SK-N-SH (cell line): Measurements from ENCODE around the gene ORM1. TPM values are rescaled to one million over a fixed set of nuclear protein-coding genes. Genes with fewer than 3 reads are reported as not detected.

Experiments
- CTCF ChIA-PET: fragments of 300-600, 350-600 bp; formaldehyde crosslinking; extraction: SDS; loops from one replicate; lab custom pipeline; 2021; lab: Yijun Ruan, JAX
- POLR2A ChIA-PET: fragments of 350-600 bp; sonication (Branson Sonifier 250); formaldehyde crosslinking; extraction: SDS; loops from one replicate; lab custom pipeline; 2020; ENCODE audit warnings: antibody characterized with exemption, inconsistent platforms; lab: Yijun Ruan, JAX
- DNase-seq: peaks from one replicate; pipeline ENCODE4 v3.0.0; 2012
- H2AFZ ChIP-seq: fragments of 200-600 bp; sonication (generic); 2 replicates; pipeline ENCODE4 v1.8.1; 2016; ENCODE audit warnings: antibody characterized with exemption, mild to moderate bottlenecking, low read depth
- H3F3A ChIP-seq: fragments of 200-600 bp; sonication (generic); replicated peaks from 2 replicates; pipeline ENCODE3; 2016; ENCODE audit warnings: antibody characterized with exemption, mild to moderate bottlenecking; ENCODE audit not compliant: insufficient read depth
- H3K27ac ChIP-seq, 2 experiments: fragments of 200-500 bp in 1 of 2; fragments of 200-600 bp in 1 of 2; sonication (Bioruptor generic) in 1 of 2; sonication (generic), shearing (Covaris generic) in 1 of 2; 2 replicates each; pipeline versions ENCODE4 v1.5.1 to v1.6.1; 2014 to 2016; ENCODE audit warnings: low read depth in 2 of 2, inconsistent platforms in 1 of 2, low read length in 1 of 2, mild to moderate bottlenecking in 1 of 2, mixed read lengths in 1 of 2
- H3K27me3 ChIP-seq: fragments of 200-600 bp; sonication (generic), shearing (Covaris generic); 2 replicates; pipeline ENCODE4 v1.6.1; 2016; ENCODE audit warnings: mixed run types; ENCODE audit not compliant: insufficient read depth
- H3K36me3 ChIP-seq, 2 experiments: fragments of 200-500 bp in 1 of 2; fragments of 200-600 bp in 1 of 2; sonication (Bioruptor generic) in 1 of 2; sonication (generic) in 1 of 2; replicated peaks in 1 of 2; 2 replicates each; pipeline versions ENCODE3 to v1.5.1; 2014 to 2016; ENCODE audit warnings: low read length in 1 of 2, mild to moderate bottlenecking in 1 of 2; ENCODE audit not compliant: insufficient read depth in 2 of 2, control insufficient read depth in 1 of 2
- H3K4me1 ChIP-seq, 2 experiments: fragments of 200-500 bp in 1 of 2; fragments of 200-600 bp in 1 of 2; sonication (Bioruptor generic) in 1 of 2; sonication (generic), shearing (Covaris generic) in 1 of 2; 2 replicates each; pipeline versions ENCODE4 v1.5.1 to v1.6.1; 2014 to 2016; ENCODE audit warnings: low read depth in 1 of 2, low read length in 1 of 2, mixed run types in 1 of 2; ENCODE audit not compliant: insufficient read depth in 2 of 2, control insufficient read depth in 1 of 2
- H3K4me2 ChIP-seq: fragments of 200-600 bp; sonication (generic), shearing (Covaris generic); 2 replicates; pipeline ENCODE4 v1.6.1; 2017; ENCODE audit warnings: mixed run types
- H3K4me3 ChIP-seq, 2 experiments: fragments of 200-500 bp in 1 of 2; fragments of 200-600 bp in 1 of 2; sonication (Bioruptor generic) in 1 of 2; sonication (generic), shearing (Covaris generic) in 1 of 2; 2 replicates each; pipeline versions ENCODE4 v1.5.1 to v1.8.1; 2014 to 2016; ENCODE audit warnings: low read depth in 2 of 2, inconsistent platforms in 1 of 2, low read length in 1 of 2, mild to moderate bottlenecking in 1 of 2, mixed read lengths in 1 of 2, moderate library complexity in 1 of 2
- H3K79me2 ChIP-seq: fragments of 200-600 bp; sonication (generic); 2 replicates; pipeline ENCODE4 v1.8.1; 2017; ENCODE audit warnings: mild to moderate bottlenecking; ENCODE audit not compliant: insufficient read depth
- H3K9ac ChIP-seq: fragments of 200-600 bp; sonication (generic); 2 replicates; pipeline ENCODE4 v1.6.1; 2017; ENCODE audit warnings: mixed run types
- H3K9me2 ChIP-seq: fragments of 200-600 bp; sonication (generic); 2 replicates; pipeline ENCODE4 v1.6.1; 2017; ENCODE audit warnings: mixed run types
- H3K9me3 ChIP-seq: fragments of 200-600 bp; sonication (generic); 2 replicates; pipeline ENCODE4 v1.6.1; 2017; ENCODE audit warnings: mixed run types, mild to moderate bottlenecking, moderate library complexity
- H4K20me1 ChIP-seq: fragments of 200-600 bp; sonication (generic); 2 replicates; pipeline ENCODE4 v1.6.1; 2017; ENCODE audit warnings: mild to moderate bottlenecking, mixed run types; ENCODE audit not compliant: insufficient read depth
- CHD2 ChIP-seq: fragments of 150-350 bp; IDR thresholded peaks from 2 replicates; pipeline ENCODE4 v1.6.1; 2018; ENCODE audit warnings: low read length; ENCODE audit not compliant: partially characterized antibody
- ELF1 ChIP-seq: IDR thresholded peaks from 2 replicates; pipeline ENCODE4 v1.4.0; 2012
- EP300 ChIP-seq, 2 experiments: IDR thresholded peaks; 2 replicates each; pipeline versions ENCODE4 v1.4.0 to v1.6.1; 2012; ENCODE audit warnings: borderline replicate concordance in 1 of 2, low read depth in 1 of 2, low read length in 1 of 2
- FOSL2 ChIP-seq: IDR thresholded peaks from 2 replicates; pipeline ENCODE4 v1.4.0; 2012; ENCODE audit warnings: low read depth, mild to moderate bottlenecking, moderate library complexity, borderline replicate concordance
- FOXJ3 ChIP-seq: sonication (generic); formaldehyde crosslinking; IDR thresholded peaks from 2 replicates; pipeline ENCODE4 v1.5.1; 2020; ENCODE audit warnings: mild to moderate bottlenecking, missing genetic modification reagents
- FOXM1 ChIP-seq: IDR thresholded peaks from 2 replicates; pipeline ENCODE4 v1.4.0; 2012; ENCODE audit warnings: low read depth, mild to moderate bottlenecking
- GABPA ChIP-seq: IDR thresholded peaks from 2 replicates; pipeline ENCODE4 v1.4.0; 2012; ENCODE audit warnings: low read depth, mild to moderate bottlenecking
- JUND ChIP-seq: IDR thresholded peaks from 2 replicates; pipeline ENCODE4 v1.4.0; 2012
- MXI1 ChIP-seq: IDR thresholded peaks from 2 replicates; pipeline ENCODE4 v1.6.1; 2012; ENCODE audit warnings: mild to moderate bottlenecking, low read depth, low read length, improper control_type of control experiment
- NRF1 ChIP-seq: IDR thresholded peaks from 2 replicates; pipeline ENCODE4 v1.6.1; 2012; ENCODE audit warnings: low read depth, mild to moderate bottlenecking, low read length
- PBX3 ChIP-seq: IDR thresholded peaks from 2 replicates; pipeline ENCODE4; 2012
- RAD21 ChIP-seq: IDR thresholded peaks from 2 replicates; pipeline ENCODE4 v1.6.1; 2012; ENCODE audit warnings: mild to moderate bottlenecking, low read length
- RCOR1 ChIP-seq: fragments of 150-350 bp; IDR thresholded peaks from 2 replicates; pipeline ENCODE4 v1.6.1; 2017; ENCODE audit warnings: antibody characterized with exemption, low read length
- RFX5 ChIP-seq: IDR thresholded peaks from 2 replicates; pipeline ENCODE4 v1.6.1; 2012; ENCODE audit warnings: mild to moderate bottlenecking, improper control_type of control experiment, low read length
- TAF1 ChIP-seq: IDR thresholded peaks from 2 replicates; pipeline ENCODE4 v1.6.1; 2012; ENCODE audit warnings: low read depth, mild to moderate bottlenecking, low read length, moderate library complexity, borderline replicate concordance
- TCF12 ChIP-seq: IDR thresholded peaks from 2 replicates; pipeline ENCODE4 v1.4.0; 2012
- TEAD4 ChIP-seq: IDR thresholded peaks from 2 replicates; pipeline ENCODE4 v1.4.0; 2012; ENCODE audit warnings: mild to moderate bottlenecking, borderline replicate concordance; ENCODE audit not compliant: insufficient read depth
- USF2 ChIP-seq: fragments of 150-350 bp; IDR thresholded peaks from 2 replicates; pipeline ENCODE4 v1.6.1; 2017; ENCODE audit warnings: antibody characterized with exemption, low read length, low read depth, borderline replicate concordance
- YY1 ChIP-seq: IDR thresholded peaks from 2 replicates; pipeline ENCODE4 v1.4.0; 2012; ENCODE audit warnings: low read depth, mild to moderate bottlenecking
- WGBS: methylation state at CpG from one replicate; pipeline ENCODE4 v1.1.6; 2017; ENCODE audit warnings: low lambda C conversion rate; 5-methylcytosine and 5-hydroxymethylcytosine counted together
- polyA plus RNA-seq, 3 experiments: library from polyadenylated mRNA; depleted of rRNA; stranded (reverse); fragments of >200 nt; gene quantifications; 2 replicates each; pipeline ENCODE4 v1.2.3, GENCODE V29; 2012
- TF ChIP-seq, protein P1 (sequence below): IDR thresholded peaks from 2 replicates; pipeline ENCODE4 v1.6.1; 2012; ENCODE audit warnings: mild to moderate bottlenecking, low read depth, low read length, moderate library complexity

ORM1 gene
- polyA plus RNA-seq, 1 of the 3 experiments (the other 2 are of a cell fraction), result not detected

- Histone ChIP-seq H2AFZ (no peak overlapping the region), H3K4me3 (no peak overlapping the region), H3K9me2 (no peaks in the 10 kb centered on the region), H4K20me1 (no peaks in the 10 kb centered on the region), H3K27me3 (no peaks in the 10 kb centered on the region), H3K27ac (peak overlapping the region in 1 of 2 experiments; percentile 51; a peak in 2 of 4 replicates), H3K36me3 (no peaks in the 10 kb centered on the region), H3K9me3 (no peaks in the 10 kb centered on the region), H3K4me1 (peaks cover 8 to 28% of the 10 kb centered on the region in 2 experiments; a peak in 3 of 4 replicates), H3K9ac (no peak overlapping the region), H3K79me2 (no peaks in the 10 kb centered on the region), H3K4me2 (no peak overlapping the region), H3F3A (peaks cover 11% of the 10 kb centered on the region)
- DNase-seq, result no peak
- CTCF ChIA-PET, result interaction anchor here (1.2 to 4.5 kb wide), 5 partner anchors 9 to 197 kb away, joined by 3 to 33 read pairs (median 9); partner anchors contain the start of gene COL27A1
- POLR2A ChIA-PET, result no interaction called here
- WGBS, result 64% methylated on average over 14 of the region's 14 CpGs
- TF ChIP-seq JUND, result peak; percentile 63
- TF ChIP-seq FOSL2, result 0 out of 2 replicates have a peak, but pooled peaks have one; percentile 40
- TF ChIP-seq TCF12, result peak; percentile 54
- TF ChIP-seq NRF1, result no peak
- peak; percentile 60 for TF ChIP-seq PBX3
- no peak for TF ChIP-seq USF2
- TF ChIP-seq GABPA, result no peak
- no peak for TF ChIP-seq TAF1
- peak; percentile 46; the same call in 1 of the 2 replicates for TF ChIP-seq YY1
- TF ChIP-seq EP300 (IDR thresholded peaks at IDR 0.05; ENCODE audit: borderline replicate concordance in 1 of 2, low read depth in 1 of 2, low read length in 1 of 2), result peak in 1 of 2 experiments; percentile 16; a peak in 1 of 4 replicates
- TF ChIP-seq TEAD4, result 0 out of 2 replicates have a peak, but pooled peaks have one; percentile 14
Observed at GRCh38 chr9:114278881-114279570, 43.9 kb upstream of the ORM1 start.

GRCh38 chr9:114279693-114280092, 43.2 kb upstream of the ORM1 start:
- H3K4me2 ChIP-seq, result no peak overlapping the region
- WGBS, result 94% methylated on average over 3 of the region's 3 CpGs
- no peak overlapping the region for H3K4me3 ChIP-seq
- no peak for DNase-seq
- no peaks in the 10 kb centered on the region for H3K9me3 ChIP-seq
- no peak for TF ChIP-seq MXI1
- no peak for TF ChIP-seq FOXM1
- TF ChIP-seq CHD2, result no peak
- no peak for TF ChIP-seq FOXJ3 (CRISPR knock-in tag)
- TF ChIP-seq PBX3, result no peak
- TF ChIP-seq RFX5, result no peak
- TF ChIP-seq RAD21, result no peak
- no peak for TF ChIP-seq ELF1
- TF ChIP-seq RCOR1, result no peak
- TF ChIP-seq, protein P1, sequence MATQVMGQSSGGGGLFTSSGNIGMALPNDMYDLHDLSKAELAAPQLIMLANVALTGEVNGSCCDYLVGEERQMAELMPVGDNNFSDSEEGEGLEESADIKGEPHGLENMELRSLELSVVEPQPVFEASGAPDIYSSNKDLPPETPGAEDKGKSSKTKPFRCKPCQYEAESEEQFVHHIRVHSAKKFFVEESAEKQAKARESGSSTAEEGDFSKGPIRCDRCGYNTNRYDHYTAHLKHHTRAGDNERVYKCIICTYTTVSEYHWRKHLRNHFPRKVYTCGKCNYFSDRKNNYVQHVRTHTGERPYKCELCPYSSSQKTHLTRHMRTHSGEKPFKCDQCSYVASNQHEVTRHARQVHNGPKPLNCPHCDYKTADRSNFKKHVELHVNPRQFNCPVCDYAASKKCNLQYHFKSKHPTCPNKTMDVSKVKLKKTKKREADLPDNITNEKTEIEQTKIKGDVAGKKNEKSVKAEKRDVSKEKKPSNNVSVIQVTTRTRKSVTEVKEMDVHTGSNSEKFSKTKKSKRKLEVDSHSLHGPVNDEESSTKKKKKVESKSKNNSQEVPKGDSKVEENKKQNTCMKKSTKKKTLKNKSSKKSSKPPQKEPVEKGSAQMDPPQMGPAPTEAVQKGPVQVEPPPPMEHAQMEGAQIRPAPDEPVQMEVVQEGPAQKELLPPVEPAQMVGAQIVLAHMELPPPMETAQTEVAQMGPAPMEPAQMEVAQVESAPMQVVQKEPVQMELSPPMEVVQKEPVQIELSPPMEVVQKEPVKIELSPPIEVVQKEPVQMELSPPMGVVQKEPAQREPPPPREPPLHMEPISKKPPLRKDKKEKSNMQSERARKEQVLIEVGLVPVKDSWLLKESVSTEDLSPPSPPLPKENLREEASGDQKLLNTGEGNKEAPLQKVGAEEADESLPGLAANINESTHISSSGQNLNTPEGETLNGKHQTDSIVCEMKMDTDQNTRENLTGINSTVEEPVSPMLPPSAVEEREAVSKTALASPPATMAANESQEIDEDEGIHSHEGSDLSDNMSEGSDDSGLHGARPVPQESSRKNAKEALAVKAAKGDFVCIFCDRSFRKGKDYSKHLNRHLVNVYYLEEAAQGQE, result no peak
- no peak for TF ChIP-seq USF2
- no peaks in the 10 kb centered on the region for H3K79me2 ChIP-seq
- H3K9ac ChIP-seq, result no peak overlapping the region
- POLR2A ChIA-PET, result no interaction called here
- peaks cover 11% of the 10 kb centered on the region for H3F3A ChIP-seq
- H3K9me2 ChIP-seq, result no peaks in the 10 kb centered on the region
- peaks cover 8 to 28% of the 10 kb centered on the region in 2 experiments; a peak in 3 of 4 replicates for H3K4me1 ChIP-seq
- no peaks in the 10 kb centered on the region for H4K20me1 ChIP-seq
- H3K27ac ChIP-seq, result peak overlapping the region in 1 of 2 experiments; percentile 51; a peak in 1 of 4 replicates
- CTCF ChIA-PET, result interaction anchor here (1.4 to 4.5 kb wide), 5 partner anchors 8 to 197 kb away, joined by 3 to 33 read pairs (median 12); partner anchors contain the start of gene COL27A1
- H3K36me3 ChIP-seq, result peaks cover 0 to under 1% of the 10 kb centered on the region in 2 experiments
- H3K27me3 ChIP-seq, result no peaks in the 10 kb centered on the region
- H2AFZ ChIP-seq, result no peak overlapping the region
